Effector memory CD4-positive, alpha-beta T cell (primary cell): ENCODE measurements around the gene ELP5.
A peak's percentile ranks its signal among the peaks of the same experiment; 100 is the strongest.

ENCODE experiments used
- DNase-seq, 3 donors: peaks; one replicate each; pipeline ENCODE4 v3.0.0-alpha.2; 2020
- H3K27ac ChIP-seq: 2 replicates; pipeline ENCODE4 v1.7.0; 2013; ENCODE audit warnings: mild to moderate bottlenecking, low read length, moderate library complexity; ENCODE audit not compliant: insufficient read depth, poor library complexity, severe bottlenecking
- H3K27me3 ChIP-seq: replicated peaks from 2 replicates; pipeline ENCODE4 v1.7.0; 2013; ENCODE audit warnings: mild to moderate bottlenecking, low read length; ENCODE audit not compliant: insufficient read depth, control insufficient read depth, poor library complexity, severe bottlenecking
- H3K36me3 ChIP-seq: 2 replicates; pipeline ENCODE4 v1.7.0; 2013; ENCODE audit warnings: mild to moderate bottlenecking, low read length, moderate library complexity; ENCODE audit not compliant: control insufficient read depth, insufficient read depth
- H3K4me1 ChIP-seq: 2 replicates; pipeline ENCODE4 v1.7.0; 2013; ENCODE audit warnings: low read length, mild to moderate bottlenecking; ENCODE audit not compliant: control insufficient read depth, insufficient read depth, poor library complexity, severe bottlenecking
- H3K4me3 ChIP-seq: 2 replicates; pipeline ENCODE4 v1.7.0; 2013; ENCODE audit warnings: low read length, low read depth, mild to moderate bottlenecking; ENCODE audit not compliant: insufficient read depth, poor library complexity, severe bottlenecking
- H3K9me3 ChIP-seq: 2 replicates; pipeline ENCODE4 v1.7.0; 2013; ENCODE audit warnings: mild to moderate bottlenecking, low read length, moderate library complexity; ENCODE audit not compliant: control insufficient read depth

Gene ELP5

GRCh38 chr17:7284911-7285310, 32.9 kb downstream of the ELP5 start:
- Histone ChIP-seq H3K27me3 (peaks cover 12% of the 10 kb centered on the region), H3K9me3 (no peaks in the 10 kb centered on the region), H3K4me1 (peaks cover 22% of the 10 kb centered on the region), H3K27ac (no peak overlapping the region), H3K4me3 (no peak overlapping the region), H3K36me3 (no peaks in the 10 kb centered on the region)
- DNase-seq = no peak

GRCh38 chr17:7285679-7286078, 33.7 kb downstream of the ELP5 start:
- Histone ChIP-seq H3K27ac (no peak overlapping the region), H3K4me3 (no peak overlapping the region), H3K9me3 (no peaks in the 10 kb centered on the region), H3K36me3 (no peaks in the 10 kb centered on the region), H3K4me1 (peaks cover 21% of the 10 kb centered on the region), H3K27me3 (peaks cover 12% of the 10 kb centered on the region)
- no peak for DNase-seq

- H3K27me3 ChIP-seq = no peaks in the 10 kb centered on the region
- no peak for DNase-seq
Observed at GRCh38 chr17:7289256-7290032, 37.4 kb downstream of the ELP5 start.

GRCh38 chr17:7290166-7290565, 38.2 kb downstream of the ELP5 start:
- Histone ChIP-seq H3K27ac (no peak overlapping the region), H3K9me3 (no peaks in the 10 kb centered on the region), H3K4me3 (no peak overlapping the region), H3K27me3 (no peaks in the 10 kb centered on the region), H3K36me3 (no peaks in the 10 kb centered on the region), H3K4me1 (peaks cover 12% of the 10 kb centered on the region)
- no peak for DNase-seq

More at GRCh38 chr17:7289256-7290032, 37.4 kb downstream of the ELP5 start:
- H3K4me1 ChIP-seq = peaks cover 6% of the 10 kb centered on the region
- no peak overlapping the region for H3K27ac ChIP-seq
- no peaks in the 10 kb centered on the region for H3K36me3 ChIP-seq
- no peak overlapping the region for H3K4me3 ChIP-seq
- no peaks in the 10 kb centered on the region for H3K9me3 ChIP-seq

GRCh38 chr17:7290685-7291084, 38.7 kb downstream of the ELP5 start:
- Histone ChIP-seq H3K4me1 (peaks cover 15% of the 10 kb centered on the region), H3K4me3 (no peak overlapping the region), H3K36me3 (no peaks in the 10 kb centered on the region), H3K27ac (no peak overlapping the region), H3K27me3 (no peaks in the 10 kb centered on the region), H3K9me3 (no peaks in the 10 kb centered on the region)
- DNase-seq = no peak

GRCh38 chr17:7292194-7292593, 40.2 kb downstream of the ELP5 start:
- no peaks in the 10 kb centered on the region for H3K36me3 ChIP-seq
- no peaks in the 10 kb centered on the region for H3K27me3 ChIP-seq
- H3K4me1 ChIP-seq = peaks cover 23% of the 10 kb centered on the region
- no peak for DNase-seq
- no peak overlapping the region for H3K27ac ChIP-seq
- H3K4me3 ChIP-seq = no peak overlapping the region
- H3K9me3 ChIP-seq = no peaks in the 10 kb centered on the region

GRCh38 chr17:7292729-7293128, 40.7 kb downstream of the ELP5 start:
- Histone ChIP-seq H3K4me1 (peaks cover 23% of the 10 kb centered on the region), H3K9me3 (no peaks in the 10 kb centered on the region), H3K36me3 (no peaks in the 10 kb centered on the region), H3K27ac (no peak overlapping the region), H3K4me3 (no peak overlapping the region), H3K27me3 (no peaks in the 10 kb centered on the region)
- no peak for DNase-seq

- Histone ChIP-seq H3K27me3 (no peaks in the 10 kb centered on the region), H3K4me3 (no peak overlapping the region), H3K9me3 (no peaks in the 10 kb centered on the region)
Observed at GRCh38 chr17:7293159-7293558, 41.1 kb downstream of the ELP5 start.

GRCh38 chr17:7293816-7294613, 42.0 kb downstream of the ELP5 start:
- H3K4me3 ChIP-seq = peak overlapping the region; percentile 17
- peaks cover 23% of the 10 kb centered on the region for H3K4me1 ChIP-seq
- H3K27me3 ChIP-seq = no peaks in the 10 kb centered on the region
- H3K9me3 ChIP-seq = no peaks in the 10 kb centered on the region
- H3K27ac ChIP-seq = no peak overlapping the region
- H3K36me3 ChIP-seq = no peaks in the 10 kb centered on the region
- DNase-seq = peak in 1 of 3 donors; percentile 30

More at GRCh38 chr17:7293159-7293558, 41.1 kb downstream of the ELP5 start:
- H3K27ac ChIP-seq = no peak overlapping the region
- no peaks in the 10 kb centered on the region for H3K36me3 ChIP-seq
- peaks cover 23% of the 10 kb centered on the region for H3K4me1 ChIP-seq
- no peak for DNase-seq

GRCh38 chr17:7294614-7295153, 42.7 kb downstream of the ELP5 start, which contains the start of gene YBX2:
Gene YBX2 (minus strand): TSS chr17:7294639. CDS start chr17:7294500, 139 bp downstream.
- Histone ChIP-seq H3K27me3 (no peaks in the 10 kb centered on the region), H3K4me3 (peak within 1 kb of the TSS; percentile 51), H3K4me1 (peaks cover 23% of the 10 kb centered on the region), H3K27ac (no peak within 1 kb of the TSS), H3K9me3 (no peaks in the 10 kb centered on the region), H3K36me3 (no peaks in the 10 kb centered on the region)
- DNase-seq = peak; percentile 63 to 72 (median 64)
